HG03354 (cell line): ENCODE measurements around the gene OBSCN.
"Not testable (repeated sequence)": the region's sequence is repeated elsewhere in the genome, so short reads cannot be mapped to it uniquely, and the experiment has no call there.

Source experiments
- ATAC-seq: cut with Tn5 transposase; IDR thresholded peaks from one replicate; pipeline ENCODE4 v1.9.1; 2021; ENCODE audit warnings: mild to moderate bottlenecking; ENCODE audit not compliant: unreplicated experiment, poor library complexity, severe bottlenecking

OBSCN gene

GRCh38 chr1:228180959-228181644 lies 26.7 kb upstream of the OBSCN start:
- no peak for ATAC-seq

- ATAC-seq: no peak
Observed at GRCh38 chr1:228181645-228182034, 26.2 kb upstream of the OBSCN start.

GRCh38 chr1:228182296-228183030 lies 25.4 kb upstream of the OBSCN start:
- ATAC-seq: no peak

DNA sequence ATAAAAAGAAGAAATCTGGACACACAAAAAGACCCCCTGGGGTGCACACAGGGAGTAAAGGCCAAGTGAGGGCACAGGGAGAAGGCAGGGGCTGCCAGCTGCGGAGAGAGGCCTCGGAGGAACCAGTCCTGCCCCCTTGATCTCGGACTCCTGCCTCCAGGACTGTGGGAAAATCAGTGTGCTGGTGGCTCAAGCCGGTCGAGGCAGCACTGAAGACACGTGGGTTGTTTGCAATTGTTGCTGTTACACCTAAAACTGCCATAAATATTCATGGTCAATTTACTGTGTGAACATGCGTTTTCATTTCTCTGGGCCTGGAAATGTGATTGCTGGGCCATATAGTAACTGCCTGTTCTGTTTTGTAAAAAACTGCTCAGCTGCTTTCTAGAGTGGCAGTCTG lies 23.7 kb upstream of the OBSCN start:
- ATAC-seq: no peak

- no peak for ATAC-seq
Observed at GRCh38 chr1:228185641-228185965, 22.2 kb upstream of the OBSCN start.

GRCh38 chr1:228188249-228188648 lies 19.6 kb upstream of the OBSCN start:
- not testable (repeated sequence) for ATAC-seq

GRCh38 chr1:228190182-228190581 lies 17.7 kb upstream of the OBSCN start:
- no peak for ATAC-seq

DNA sequence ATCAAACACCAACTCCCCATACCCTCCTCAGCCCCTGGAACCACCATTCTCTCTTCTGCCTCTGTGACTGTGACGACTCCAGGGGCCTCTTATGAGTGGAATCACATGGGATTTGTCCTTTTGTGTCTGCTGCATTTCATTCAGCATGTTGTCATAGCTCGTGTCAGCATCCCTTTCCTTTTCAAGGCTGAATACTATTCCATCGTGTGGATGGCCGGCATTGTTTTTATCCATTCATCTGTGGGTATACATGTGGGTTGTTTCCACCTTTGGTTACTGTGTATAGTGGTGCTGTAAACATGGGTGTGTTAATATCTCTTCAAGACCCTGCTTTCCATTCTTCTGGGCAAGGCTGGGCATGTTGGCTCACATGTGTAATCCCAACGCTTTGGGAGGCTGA lies 17.1 kb upstream of the OBSCN start:
- ATAC-seq: no peak

- no peak for ATAC-seq
Observed at GRCh38 chr1:228194436-228194835, 13.4 kb upstream of the OBSCN start.

GRCh38 chr1:228194921-228195812 lies 12.7 kb upstream of the OBSCN start:
- ATAC-seq: no peak

- no peak for ATAC-seq
Observed at GRCh38 chr1:228197555-228198147, 10.2 kb upstream of the OBSCN start.

- no peak for ATAC-seq
Observed at GRCh38 chr1:228198977-228199590, 8.8 kb upstream of the OBSCN start.

DNA sequence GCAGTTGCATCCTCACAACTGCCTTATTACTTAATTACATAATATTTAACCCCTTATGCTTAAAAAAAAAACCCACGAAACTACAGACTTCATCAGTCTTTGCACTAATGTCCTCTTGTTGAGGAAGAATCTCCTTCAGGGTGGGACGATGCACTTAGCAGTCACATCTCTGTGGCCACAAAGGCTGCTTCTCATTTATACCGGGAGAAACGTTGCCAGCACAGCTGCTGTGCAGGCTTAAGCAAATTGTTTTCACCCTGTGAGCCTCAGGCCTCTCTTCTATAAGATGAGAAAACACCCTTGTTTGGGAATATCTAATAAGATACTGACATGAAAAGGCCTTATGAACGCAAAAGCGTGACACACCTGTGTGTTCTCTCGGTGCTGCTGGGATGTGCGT lies 2.9 kb upstream of the OBSCN start:
- no peak for ATAC-seq

- ATAC-seq: no peak
Observed at GRCh38 chr1:228205526-228206436, 2.1 kb upstream of the OBSCN start.

DNA sequence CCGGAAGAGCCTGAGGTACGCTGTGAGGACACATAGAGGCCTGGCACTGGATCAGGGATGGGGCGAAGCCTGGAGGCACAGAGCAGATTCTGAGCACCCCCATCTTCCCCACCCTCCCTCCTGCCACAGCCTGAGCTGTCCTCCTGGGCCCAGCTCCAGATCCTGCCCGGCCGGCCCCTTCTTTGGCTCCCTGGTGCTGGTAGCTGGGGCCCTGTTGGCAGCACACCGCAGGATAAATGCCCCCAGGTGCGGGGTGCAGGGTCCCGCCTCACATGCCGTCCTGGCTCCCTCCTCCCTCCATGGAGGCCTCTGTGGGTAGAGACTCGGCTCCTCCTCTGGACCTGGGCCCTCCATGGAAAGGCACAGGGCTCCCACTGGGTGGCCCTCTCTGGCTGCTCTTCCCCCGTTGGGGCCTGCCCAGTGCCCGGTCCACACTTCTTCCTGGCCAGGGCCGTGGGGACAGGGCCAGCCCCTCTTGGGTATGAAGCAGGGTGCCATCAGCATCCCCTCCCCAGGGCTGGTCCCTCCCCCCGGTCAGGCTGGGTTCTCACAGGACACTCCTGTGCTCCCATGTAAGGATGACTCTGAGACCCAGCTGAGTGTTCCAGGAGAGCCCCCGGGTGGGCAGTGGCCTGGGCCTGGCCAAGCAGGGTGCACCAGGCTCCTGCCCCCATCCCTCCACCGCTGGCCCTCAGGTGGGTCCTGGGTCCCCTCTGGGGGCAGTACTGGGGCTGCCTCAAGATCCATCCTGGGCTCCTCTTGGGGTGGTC lies 1.1 kb upstream of the OBSCN start:
- no peak for ATAC-seq

GRCh38 chr1:228207381-228207810 lies 448 bp upstream of the OBSCN start:
- ATAC-seq: no peak

GRCh38 chr1:228208831-228209551 lies 1.1 kb downstream of the OBSCN start:
- no peak for ATAC-seq
